Measurements from ENCODE around the gene LHX6.

DNA sequence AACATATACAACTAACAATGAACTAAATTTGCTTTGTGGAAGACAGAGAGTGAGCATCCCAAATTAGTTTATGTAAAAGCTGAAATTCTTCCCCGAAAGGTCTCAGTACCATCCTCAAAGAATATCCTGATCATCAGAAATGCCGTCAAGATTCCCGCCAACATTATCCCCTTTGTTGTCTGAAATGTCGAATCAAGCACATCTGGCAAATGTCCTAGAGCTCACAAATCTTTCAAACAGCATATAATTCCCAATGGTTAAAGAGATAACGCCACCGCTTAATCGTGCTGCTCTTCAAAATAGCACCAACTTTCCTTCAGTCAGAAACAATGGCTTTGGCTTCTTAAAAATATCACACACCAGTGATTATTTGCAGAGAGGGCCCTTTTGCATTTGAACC is 45.3 kb downstream of the LHX6 start:
- TF ChIP-seq, protein P1, sequence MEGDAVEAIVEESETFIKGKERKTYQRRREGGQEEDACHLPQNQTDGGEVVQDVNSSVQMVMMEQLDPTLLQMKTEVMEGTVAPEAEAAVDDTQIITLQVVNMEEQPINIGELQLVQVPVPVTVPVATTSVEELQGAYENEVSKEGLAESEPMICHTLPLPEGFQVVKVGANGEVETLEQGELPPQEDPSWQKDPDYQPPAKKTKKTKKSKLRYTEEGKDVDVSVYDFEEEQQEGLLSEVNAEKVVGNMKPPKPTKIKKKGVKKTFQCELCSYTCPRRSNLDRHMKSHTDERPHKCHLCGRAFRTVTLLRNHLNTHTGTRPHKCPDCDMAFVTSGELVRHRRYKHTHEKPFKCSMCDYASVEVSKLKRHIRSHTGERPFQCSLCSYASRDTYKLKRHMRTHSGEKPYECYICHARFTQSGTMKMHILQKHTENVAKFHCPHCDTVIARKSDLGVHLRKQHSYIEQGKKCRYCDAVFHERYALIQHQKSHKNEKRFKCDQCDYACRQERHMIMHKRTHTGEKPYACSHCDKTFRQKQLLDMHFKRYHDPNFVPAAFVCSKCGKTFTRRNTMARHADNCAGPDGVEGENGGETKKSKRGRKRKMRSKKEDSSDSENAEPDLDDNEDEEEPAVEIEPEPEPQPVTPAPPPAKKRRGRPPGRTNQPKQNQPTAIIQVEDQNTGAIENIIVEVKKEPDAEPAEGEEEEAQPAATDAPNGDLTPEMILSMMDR (IDR thresholded peaks at IDR 0.05) = no peak
- TF ChIP-seq POLR2A (IDR thresholded peaks at IDR 0.05) = no peak
